Astrocyte (in vitro differentiated cells and primary cell): ENCODE results near the gene MTERF4. TPM values are rescaled to one million over a fixed set of nuclear protein-coding genes. Genes with fewer than 3 reads are reported as not detected.

Experiments used
- DNase-seq: peaks from one replicate; pipeline ENCODE4 v3.0.0-alpha.2; 2010; ENCODE audit warnings: low read depth
- FAIRE-seq: peaks from 2 replicates; lab custom pipeline; 2011; peaks lifted over from hg19 to GRCh38; lab: Jason Lieb, UNC
- H2AFZ ChIP-seq: 2 replicates; pipeline ENCODE4 v1.6.0; 2012; ENCODE audit warnings: low read depth, low read length, inconsistent platforms
- H3K27ac ChIP-seq: 2 replicates; pipeline ENCODE4 v1.5.1; 2011; ENCODE audit warnings: low read depth, low read length, inconsistent platforms
- H3K27me3 ChIP-seq: 2 replicates; pipeline ENCODE4 v1.6.0; 2011; ENCODE audit warnings: low read length, inconsistent platforms; ENCODE audit not compliant: insufficient read depth
- H3K36me3 ChIP-seq: 2 replicates; pipeline ENCODE4 v1.5.1; 2011; ENCODE audit warnings: low read length, inconsistent platforms; ENCODE audit not compliant: insufficient read depth
- H3K4me1 ChIP-seq: 2 replicates; pipeline ENCODE4 v1.5.1; 2011; ENCODE audit warnings: low read length, inconsistent platforms; ENCODE audit not compliant: insufficient read depth
- H3K4me2 ChIP-seq: 2 replicates; pipeline ENCODE4 v1.6.0; 2012; ENCODE audit warnings: low read length, inconsistent platforms
- H3K4me3 ChIP-seq: 2 replicates; pipeline ENCODE4 v1.5.1; 2011; ENCODE audit warnings: low read depth, mild to moderate bottlenecking, low read length, inconsistent platforms; ENCODE audit not compliant: insufficient read depth
- H3K79me2 ChIP-seq: 2 replicates; pipeline ENCODE4 v1.6.0; 2012; ENCODE audit warnings: mild to moderate bottlenecking, low read length, inconsistent platforms; ENCODE audit not compliant: insufficient read depth
- H3K9ac ChIP-seq: 2 replicates; pipeline ENCODE4 v1.6.0; 2012; ENCODE audit warnings: mild to moderate bottlenecking, low read length, inconsistent platforms
- H3K9me3 ChIP-seq: 2 replicates; pipeline ENCODE4 v1.5.1; 2012; ENCODE audit warnings: low read depth, mild to moderate bottlenecking, low read length, inconsistent platforms; ENCODE audit not compliant: insufficient read depth
- H4K20me1 ChIP-seq: 2 replicates; pipeline ENCODE4 v1.6.0; 2012; ENCODE audit warnings: low read length, inconsistent platforms; ENCODE audit not compliant: insufficient read depth
- H3K27ac Mint-ChIP-seq: one replicate; pipeline ENCODE4 v1.8.0; 2021; ENCODE audit warnings: mild to moderate bottlenecking, mixed read lengths; ENCODE audit not compliant: unreplicated experiment
- H3K27me3 Mint-ChIP-seq: one replicate; pipeline ENCODE4 v1.8.0; 2021; ENCODE audit warnings: low read depth, mixed read lengths; ENCODE audit not compliant: unreplicated experiment
- H3K36me3 Mint-ChIP-seq: one replicate; pipeline ENCODE4 v1.8.0; 2021; ENCODE audit warnings: low read depth, mixed read lengths; ENCODE audit not compliant: unreplicated experiment
- H3K4me1 Mint-ChIP-seq: one replicate; pipeline ENCODE4 v1.8.0; 2021; ENCODE audit warnings: low read depth, mixed read lengths; ENCODE audit not compliant: unreplicated experiment
- H3K4me3 Mint-ChIP-seq: one replicate; pipeline ENCODE4 v1.8.0; 2021; ENCODE audit warnings: mild to moderate bottlenecking, moderate library complexity, mixed read lengths; ENCODE audit not compliant: unreplicated experiment
- H3K9me3 Mint-ChIP-seq: one replicate; pipeline ENCODE4 v1.8.0; 2021; ENCODE audit warnings: mild to moderate bottlenecking, mixed read lengths; ENCODE audit not compliant: unreplicated experiment
- CTCF ChIP-seq: IDR thresholded peaks from 2 replicates; pipeline ENCODE4 v1.5.1; 2011; ENCODE audit warnings: low read depth, mild to moderate bottlenecking, inconsistent platforms, low read length, moderate library complexity; ENCODE audit not compliant: insufficient read depth
- EZH2 ChIP-seq: IDR thresholded peaks from 2 replicates; pipeline ENCODE4 v1.6.1; 2012; ENCODE audit warnings: mild to moderate bottlenecking, low read length, inconsistent platforms; ENCODE audit not compliant: insufficient read depth
- total RNA-seq: library from RNA; stranded (reverse); gene quantifications from 2 replicates; pipeline ENCODE4 v1.2.1, GENCODE V29; 2021

The MTERF4 gene
- total RNA-seq, 1 donor from 2014 or later: 26.3 TPM

GRCh38 chr2:241087420-241088268 lies 14.4 kb downstream of the MTERF4 start:
- H3K27me3 ChIP-seq: no peaks in the 10 kb centered on the region
- H3K4me3 ChIP-seq: no peak overlapping the region
- H3K4me1 Mint-ChIP-seq: no peaks in the 10 kb centered on the region
- H3K4me1 ChIP-seq: no peaks in the 10 kb centered on the region
- peaks cover 6% of the 10 kb centered on the region for H3K9me3 Mint-ChIP-seq
- H2AFZ ChIP-seq: no peak overlapping the region
- TF ChIP-seq EZH2 (no peak), CTCF (no peak)
- DNase-seq (no peak), FAIRE-seq (no peak)
- H3K36me3 ChIP-seq: peaks cover 25% of the 10 kb centered on the region
- no peaks in the 10 kb centered on the region for H3K27me3 Mint-ChIP-seq
- no peak overlapping the region for H3K4me3 Mint-ChIP-seq
- no peaks in the 10 kb centered on the region for H3K9me3 ChIP-seq
- no peak overlapping the region for H3K27ac ChIP-seq
- H3K9ac ChIP-seq: no peak overlapping the region
- no peak overlapping the region for H3K27ac Mint-ChIP-seq
- H3K79me2 ChIP-seq: no peaks in the 10 kb centered on the region
- H3K36me3 Mint-ChIP-seq: peaks cover 32% of the 10 kb centered on the region
- peaks cover 17% of the 10 kb centered on the region for H4K20me1 ChIP-seq
- no peak overlapping the region for H3K4me2 ChIP-seq

- H3K9ac ChIP-seq: no peak overlapping the region
- DNase-seq (no peak), FAIRE-seq (no peak)
- H4K20me1 ChIP-seq: no peaks in the 10 kb centered on the region
- no peaks in the 10 kb centered on the region for H3K9me3 ChIP-seq
- H3K27me3 ChIP-seq: no peaks in the 10 kb centered on the region
- H3K27me3 Mint-ChIP-seq: no peaks in the 10 kb centered on the region
- peaks cover 20% of the 10 kb centered on the region for H3K36me3 ChIP-seq
- peaks cover 25% of the 10 kb centered on the region for H3K36me3 Mint-ChIP-seq
- no peak overlapping the region for H3K4me2 ChIP-seq
- no peak overlapping the region for H3K27ac ChIP-seq
- no peaks in the 10 kb centered on the region for H3K4me1 Mint-ChIP-seq
- TF ChIP-seq EZH2 (no peak), CTCF (no peak)
- no peak overlapping the region for H2AFZ ChIP-seq
- H3K4me3 Mint-ChIP-seq: no peak overlapping the region
- H3K9me3 Mint-ChIP-seq: peaks cover 6% of the 10 kb centered on the region
- H3K4me3 ChIP-seq: no peak overlapping the region
- H3K79me2 ChIP-seq: no peaks in the 10 kb centered on the region
- H3K27ac Mint-ChIP-seq: peak overlapping the region; percentile 20
- no peaks in the 10 kb centered on the region for H3K4me1 ChIP-seq
Observed at GRCh38 chr2:241084856-241085444, 17.1 kb downstream of the MTERF4 start.

- Histone ChIP-seq H3K36me3 (peaks cover 10% of the 10 kb centered on the region), H3K79me2 (no peaks in the 10 kb centered on the region), H3K27me3 (no peaks in the 10 kb centered on the region), H3K9ac (no peak overlapping the region), H2AFZ (no peak overlapping the region), H3K27ac (no peak overlapping the region), H3K4me2 (no peak overlapping the region), H4K20me1 (no peaks in the 10 kb centered on the region), H3K4me3 (no peak overlapping the region), H3K9me3 (no peaks in the 10 kb centered on the region), H3K4me1 (no peaks in the 10 kb centered on the region)
- Mint-ChIP-seq H3K4me1 (no peaks in the 10 kb centered on the region), H3K36me3 (peaks cover 15% of the 10 kb centered on the region), H3K4me3 (no peak overlapping the region), H3K27me3 (no peaks in the 10 kb centered on the region), H3K9me3 (peaks cover 6% of the 10 kb centered on the region), H3K27ac (no peak overlapping the region)
- DNase-seq (no peak), FAIRE-seq (no peak)
- no peak for TF ChIP-seq CTCF
- TF ChIP-seq EZH2: no peak
Observed at GRCh38 chr2:241083091-241083415, 19.0 kb downstream of the MTERF4 start.
